ENCODE results near the gene HPGD.
A peak's percentile ranks its signal among the peaks of the same experiment; 100 is the strongest.

Gene HPGD

GRCh38 chr4:174554231-174554728, 32.0 kb upstream of the HPGD start:
- no peak for DNase-seq (ENCODE audit: low read depth in 2 of 2)
- no peak for TF ChIP-seq CTCF (IDR thresholded peaks at IDR 0.05; ENCODE audit: low read depth, low read length)
- no peak overlapping the region for H3K4me3 ChIP-seq (replicated peaks in 1 of 2; ENCODE audit: low read depth in 2 of 2, low read length in 2 of 2)

GRCh38 chr4:174553828-174554227, 31.5 kb upstream of the HPGD start:
- TF ChIP-seq CTCF (IDR thresholded peaks at IDR 0.05; ENCODE audit: low read depth, low read length): no peak
- H3K4me3 ChIP-seq (replicated peaks in 1 of 2; ENCODE audit: low read depth in 2 of 2, low read length in 2 of 2): no peak overlapping the region

GRCh38 chr4:174553031-174553430, 30.7 kb upstream of the HPGD start:
- DNase-seq (ENCODE audit: low read depth in 2 of 2): no peak
- no peak for TF ChIP-seq CTCF (IDR thresholded peaks at IDR 0.05; ENCODE audit: low read depth, low read length)

More at GRCh38 chr4:174553828-174554227, 31.5 kb upstream of the HPGD start:
- DNase-seq (ENCODE audit: low read depth in 2 of 2): peak; percentile 43 to 58

GRCh38 chr4:174550541-174550940, 28.3 kb upstream of the HPGD start:
- DNase-seq (ENCODE audit: low read depth in 2 of 2): no peak
- no peak overlapping the region for H3K4me3 ChIP-seq (replicated peaks in 1 of 2; ENCODE audit: low read depth in 2 of 2, low read length in 2 of 2)
- TF ChIP-seq CTCF (IDR thresholded peaks at IDR 0.05; ENCODE audit: low read depth, low read length): no peak

More at GRCh38 chr4:174553031-174553430, 30.7 kb upstream of the HPGD start:
- H3K4me3 ChIP-seq (replicated peaks in 1 of 2; ENCODE audit: low read depth in 2 of 2, low read length in 2 of 2): no peak overlapping the region

GRCh38 chr4:174549721-174550120, 27.4 kb upstream of the HPGD start:
- peak; percentile 2 to 26 for DNase-seq (ENCODE audit: low read depth in 2 of 2)
- H3K4me3 ChIP-seq (replicated peaks in 1 of 2; ENCODE audit: low read depth in 2 of 2, low read length in 2 of 2): no peak overlapping the region
- TF ChIP-seq CTCF (IDR thresholded peaks at IDR 0.05; ENCODE audit: low read depth, low read length): no peak

GRCh38 chr4:174545268-174545667, 23.0 kb upstream of the HPGD start:
- no peak for TF ChIP-seq CTCF (IDR thresholded peaks at IDR 0.05; ENCODE audit: low read depth, low read length)
- H3K4me3 ChIP-seq (replicated peaks in 1 of 2; ENCODE audit: low read depth in 2 of 2, low read length in 2 of 2): no peak overlapping the region
- no peak for DNase-seq (ENCODE audit: low read depth in 2 of 2)

GRCh38 chr4:174544496-174544895, 22.2 kb upstream of the HPGD start:
- DNase-seq (ENCODE audit: low read depth in 2 of 2): no peak
- H3K4me3 ChIP-seq (replicated peaks in 1 of 2; ENCODE audit: low read depth in 2 of 2, low read length in 2 of 2): no peak overlapping the region
- TF ChIP-seq CTCF (IDR thresholded peaks at IDR 0.05; ENCODE audit: low read depth, low read length): no peak

Measured in cardiac fibroblast (primary cell).